ENCODE measurements around the gene HNRNPA0.

The HNRNPA0 gene

GRCh38 chr5:137758121-137758520, 4.0 kb upstream of the HNRNPA0 start:
- Histone ChIP-seq H3K27me3 (replicated peaks) (no peaks in the 10 kb centered on the region), H3K4me3 (ENCODE audit: low read depth, low read length) (no peak overlapping the region), H3K27ac (no peak overlapping the region), H3K36me3 (replicated peaks) (peaks cover under 1% of the 10 kb centered on the region)
- no peak for DNase-seq
- TF ChIP-seq, protein P1, sequence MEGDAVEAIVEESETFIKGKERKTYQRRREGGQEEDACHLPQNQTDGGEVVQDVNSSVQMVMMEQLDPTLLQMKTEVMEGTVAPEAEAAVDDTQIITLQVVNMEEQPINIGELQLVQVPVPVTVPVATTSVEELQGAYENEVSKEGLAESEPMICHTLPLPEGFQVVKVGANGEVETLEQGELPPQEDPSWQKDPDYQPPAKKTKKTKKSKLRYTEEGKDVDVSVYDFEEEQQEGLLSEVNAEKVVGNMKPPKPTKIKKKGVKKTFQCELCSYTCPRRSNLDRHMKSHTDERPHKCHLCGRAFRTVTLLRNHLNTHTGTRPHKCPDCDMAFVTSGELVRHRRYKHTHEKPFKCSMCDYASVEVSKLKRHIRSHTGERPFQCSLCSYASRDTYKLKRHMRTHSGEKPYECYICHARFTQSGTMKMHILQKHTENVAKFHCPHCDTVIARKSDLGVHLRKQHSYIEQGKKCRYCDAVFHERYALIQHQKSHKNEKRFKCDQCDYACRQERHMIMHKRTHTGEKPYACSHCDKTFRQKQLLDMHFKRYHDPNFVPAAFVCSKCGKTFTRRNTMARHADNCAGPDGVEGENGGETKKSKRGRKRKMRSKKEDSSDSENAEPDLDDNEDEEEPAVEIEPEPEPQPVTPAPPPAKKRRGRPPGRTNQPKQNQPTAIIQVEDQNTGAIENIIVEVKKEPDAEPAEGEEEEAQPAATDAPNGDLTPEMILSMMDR (IDR thresholded peaks at IDR 0.05; ENCODE audit: low read depth, low read length, missing control alignments) = no peak
- in situ Hi-C loops (cut with HindIII; ENCODE audit: low pct_ligation_motif_present, low sequenced_read_pairs) = no loop called here

DNA sequence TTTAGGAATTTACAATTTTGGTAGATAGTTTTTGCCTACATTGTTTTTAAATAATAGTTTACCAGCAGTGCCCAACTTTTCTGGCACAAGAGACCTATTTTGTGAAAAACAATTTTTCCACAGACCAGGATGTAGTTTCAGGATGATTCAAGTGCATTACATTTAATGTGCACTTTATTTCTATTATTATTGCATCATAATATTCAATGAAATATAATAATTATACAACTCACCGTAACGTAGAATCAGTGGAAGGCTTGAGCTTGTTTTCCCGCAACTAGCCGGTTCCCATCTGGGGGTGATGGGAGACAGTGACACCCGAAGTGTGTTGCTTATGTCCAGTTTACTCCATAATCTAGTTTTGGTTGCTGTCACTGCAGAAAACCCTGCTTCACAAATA, 3.5 kb upstream of the HNRNPA0 start:
- TF ChIP-seq, protein P1 (IDR thresholded peaks at IDR 0.05; ENCODE audit: low read depth, low read length, missing control alignments) = no peak
- in situ Hi-C loops (cut with HindIII; ENCODE audit: low pct_ligation_motif_present, low sequenced_read_pairs) = no loop called here
- H3K4me3 ChIP-seq (ENCODE audit: low read depth, low read length) = no peak overlapping the region

GRCh38 chr5:137754961-137755762, 999 bp upstream of the HNRNPA0 start:
- TF ChIP-seq, protein P1 (IDR thresholded peaks at IDR 0.05; ENCODE audit: low read depth, low read length, missing control alignments) = no peak
- H3K27ac ChIP-seq = peak overlapping the region; percentile 98
- peak overlapping the region; percentile 99 for H3K4me3 ChIP-seq (ENCODE audit: low read depth, low read length)
- peaks cover 4% of the 10 kb centered on the region for H3K36me3 ChIP-seq (replicated peaks)
- in situ Hi-C loops (cut with HindIII; ENCODE audit: low pct_ligation_motif_present, low sequenced_read_pairs) = no loop called here
- no peak for DNase-seq
- no peaks in the 10 kb centered on the region for H3K27me3 ChIP-seq (replicated peaks)

More for the DNA sequence above, 3.5 kb upstream of the HNRNPA0 start:
- H3K27me3 ChIP-seq (replicated peaks) = no peaks in the 10 kb centered on the region
- H3K27ac ChIP-seq = no peak overlapping the region
- H3K36me3 ChIP-seq (replicated peaks) = peaks cover 4% of the 10 kb centered on the region
- no peak for DNase-seq

DNA sequence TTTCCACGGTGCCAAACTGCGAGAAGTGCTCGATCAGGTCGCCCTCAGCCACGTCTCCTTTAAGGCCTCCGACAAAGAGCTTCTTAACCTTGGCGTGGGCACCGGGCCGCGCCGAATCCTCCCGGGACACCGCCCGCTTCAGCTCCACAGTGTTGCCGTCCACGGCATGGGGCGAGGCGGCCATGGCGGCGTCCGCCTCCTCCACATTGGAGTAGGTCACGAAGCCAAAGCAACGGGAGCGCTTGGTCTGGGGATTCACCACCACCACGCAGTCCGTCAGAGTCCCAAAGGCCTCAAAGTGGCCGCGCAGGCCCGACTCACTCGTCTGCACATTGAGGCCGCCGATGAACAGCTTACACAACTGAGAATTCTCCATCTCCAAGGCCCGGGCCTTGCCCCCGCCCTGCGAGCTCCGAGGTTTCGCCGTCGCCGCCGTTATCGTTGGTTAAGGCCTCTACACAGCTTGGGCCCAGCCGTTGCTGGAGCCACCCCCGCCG, 424 bp downstream of the HNRNPA0 start:
- TF ChIP-seq, protein P1 (IDR thresholded peaks at IDR 0.05; ENCODE audit: low read depth, low read length, missing control alignments) = no peak
- DNase-seq = no peak
- H3K4me3 ChIP-seq (ENCODE audit: low read depth, low read length) = peak overlapping the region; percentile 99
- H3K36me3 ChIP-seq (replicated peaks) = peaks cover 4% of the 10 kb centered on the region
- in situ Hi-C loops (cut with HindIII; ENCODE audit: low pct_ligation_motif_present, low sequenced_read_pairs) = no loop called here
- no peaks in the 10 kb centered on the region for H3K27me3 ChIP-seq (replicated peaks)
- H3K27ac ChIP-seq = peak overlapping the region; percentile 98

DNA sequence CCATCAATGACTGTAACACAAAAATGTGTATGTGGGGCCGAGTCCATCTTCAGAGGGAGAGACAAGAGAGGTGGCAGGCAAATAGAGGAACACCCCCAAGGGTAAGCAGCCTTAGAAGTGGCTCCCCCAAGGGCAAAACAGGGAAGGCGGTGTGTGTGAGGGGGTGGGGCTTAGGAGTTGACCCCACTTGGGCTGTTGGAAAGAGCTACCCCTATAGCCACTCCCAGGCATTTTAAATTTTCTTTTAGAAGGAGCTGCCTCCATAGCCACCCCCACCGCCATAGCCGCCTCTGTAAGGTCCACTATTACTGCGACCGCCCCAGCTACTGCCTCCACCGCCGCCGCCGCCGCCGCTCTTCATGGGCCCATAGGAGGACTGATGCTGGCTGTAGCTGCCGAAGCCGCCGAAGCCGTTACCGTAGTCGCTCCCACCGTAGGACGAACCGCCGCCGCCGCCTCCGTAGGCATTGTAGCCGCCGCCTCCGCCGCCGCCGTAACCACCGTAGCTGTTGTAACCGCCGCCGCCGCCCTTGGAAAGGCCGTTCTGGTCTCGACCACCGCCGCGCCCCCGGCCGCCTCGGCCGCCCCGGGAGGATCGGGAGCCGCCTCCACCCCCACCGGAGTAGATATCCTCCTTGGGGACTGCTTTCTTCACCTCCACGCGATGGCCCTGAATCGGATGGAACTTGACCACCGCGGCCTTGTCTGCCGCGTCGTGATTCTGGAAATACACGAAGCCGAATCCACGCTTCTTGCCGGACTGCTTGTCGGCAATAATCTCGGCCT, 1.1 kb downstream of the HNRNPA0 start:
- in situ Hi-C loops (cut with HindIII; ENCODE audit: low pct_ligation_motif_present, low sequenced_read_pairs) = no loop called here
- Histone ChIP-seq H3K27ac (peak overlapping the region; percentile 98), H3K27me3 (replicated peaks) (no peaks in the 10 kb centered on the region), H3K4me3 (ENCODE audit: low read depth, low read length) (peak overlapping the region; percentile 99), H3K36me3 (replicated peaks) (peaks cover 4% of the 10 kb centered on the region)
- TF ChIP-seq, protein P1 (IDR thresholded peaks at IDR 0.05; ENCODE audit: low read depth, low read length, missing control alignments) = no peak
- no peak for DNase-seq

Data from brain microvascular endothelial cell (primary cell).